ENCODE results near the gene RIPK1. TPM values are rescaled to one million over a fixed set of nuclear protein-coding genes. Genes with fewer than 3 reads are reported as not detected.

The RIPK1 gene
- total and polyA plus RNA-seq, 9 of the 15 experiments (the other 6 are each of a cell fraction or from before 2014, with no cell fraction given), result 3.8 to 24.9 (median 17.7) TPM

DNA sequence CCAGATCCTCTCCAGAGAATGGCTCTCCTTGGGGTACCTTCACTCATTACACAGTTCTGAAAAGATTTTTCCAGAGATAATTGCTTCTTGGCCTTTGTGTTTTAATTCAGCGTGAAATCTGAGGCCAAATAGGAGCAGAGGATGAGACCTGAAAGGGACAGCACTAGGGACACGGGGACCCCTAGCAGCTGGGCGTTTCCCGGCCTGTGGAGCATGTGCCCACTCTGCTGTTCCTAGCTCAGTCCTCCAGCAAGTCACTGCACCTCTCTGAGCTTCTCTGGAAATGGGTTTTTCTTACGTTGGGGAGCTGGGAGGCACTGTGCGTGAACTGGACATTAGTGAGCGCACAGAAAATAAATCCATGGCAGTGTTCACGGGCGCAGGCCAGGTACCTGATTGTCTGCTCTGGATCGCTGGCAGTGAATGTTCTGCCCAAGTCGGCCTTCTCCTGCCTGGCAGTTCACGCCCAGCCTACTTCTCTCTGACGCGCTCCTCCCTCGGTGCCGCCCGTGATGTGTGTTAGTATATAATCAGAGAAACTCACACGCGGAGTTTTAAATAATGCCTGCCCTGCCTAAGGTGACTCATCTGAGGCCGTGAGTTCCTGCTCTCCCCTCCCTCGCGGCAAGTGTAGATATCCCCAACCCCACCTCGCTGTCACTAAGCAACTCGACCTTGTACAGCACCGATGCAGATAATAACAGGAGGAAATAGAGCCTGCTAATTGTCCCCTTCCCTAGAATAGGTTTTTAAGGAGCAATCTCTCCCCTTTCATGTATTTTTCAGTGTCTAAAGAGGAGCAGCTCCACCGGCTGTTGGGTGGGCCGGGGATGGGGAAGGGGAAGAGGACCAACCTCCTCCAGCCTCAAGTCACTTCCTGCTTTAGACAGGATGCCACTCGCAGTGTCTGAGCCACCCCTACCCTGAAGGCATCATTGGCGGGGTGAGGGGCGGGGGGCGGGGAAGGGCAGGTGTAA is 91.8 kb downstream of the RIPK1 start (continued):
- TF ChIP-seq, protein P1, sequence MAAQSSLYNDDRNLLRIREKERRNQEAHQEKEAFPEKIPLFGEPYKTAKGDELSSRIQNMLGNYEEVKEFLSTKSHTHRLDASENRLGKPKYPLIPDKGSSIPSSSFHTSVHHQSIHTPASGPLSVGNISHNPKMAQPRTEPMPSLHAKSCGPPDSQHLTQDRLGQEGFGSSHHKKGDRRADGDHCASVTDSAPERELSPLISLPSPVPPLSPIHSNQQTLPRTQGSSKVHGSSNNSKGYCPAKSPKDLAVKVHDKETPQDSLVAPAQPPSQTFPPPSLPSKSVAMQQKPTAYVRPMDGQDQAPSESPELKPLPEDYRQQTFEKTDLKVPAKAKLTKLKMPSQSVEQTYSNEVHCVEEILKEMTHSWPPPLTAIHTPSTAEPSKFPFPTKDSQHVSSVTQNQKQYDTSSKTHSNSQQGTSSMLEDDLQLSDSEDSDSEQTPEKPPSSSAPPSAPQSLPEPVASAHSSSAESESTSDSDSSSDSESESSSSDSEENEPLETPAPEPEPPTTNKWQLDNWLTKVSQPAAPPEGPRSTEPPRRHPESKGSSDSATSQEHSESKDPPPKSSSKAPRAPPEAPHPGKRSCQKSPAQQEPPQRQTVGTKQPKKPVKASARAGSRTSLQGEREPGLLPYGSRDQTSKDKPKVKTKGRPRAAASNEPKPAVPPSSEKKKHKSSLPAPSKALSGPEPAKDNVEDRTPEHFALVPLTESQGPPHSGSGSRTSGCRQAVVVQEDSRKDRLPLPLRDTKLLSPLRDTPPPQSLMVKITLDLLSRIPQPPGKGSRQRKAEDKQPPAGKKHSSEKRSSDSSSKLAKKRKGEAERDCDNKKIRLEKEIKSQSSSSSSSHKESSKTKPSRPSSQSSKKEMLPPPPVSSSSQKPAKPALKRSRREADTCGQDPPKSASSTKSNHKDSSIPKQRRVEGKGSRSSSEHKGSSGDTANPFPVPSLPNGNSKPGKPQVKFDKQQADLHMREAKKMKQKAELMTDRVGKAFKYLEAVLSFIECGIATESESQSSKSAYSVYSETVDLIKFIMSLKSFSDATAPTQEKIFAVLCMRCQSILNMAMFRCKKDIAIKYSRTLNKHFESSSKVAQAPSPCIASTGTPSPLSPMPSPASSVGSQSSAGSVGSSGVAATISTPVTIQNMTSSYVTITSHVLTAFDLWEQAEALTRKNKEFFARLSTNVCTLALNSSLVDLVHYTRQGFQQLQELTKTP (IDR thresholded peaks at IDR 0.05; ENCODE audit: low read depth in 1 of 2, partially characterized antibody in 2 of 2), result peak in 1 of 2 experiments; percentile 19
- TF ChIP-seq PPARD (CRISPR knock-in tag; IDR thresholded peaks at IDR 0.05) (no peak), PTRF (tag; IDR thresholded peaks at IDR 0.05) (no peak), HEY1 (CRISPR knock-in tag; IDR thresholded peaks at IDR 0.05; ENCODE audit: borderline replicate concordance) (no peak), FIP1L1 (IDR thresholded peaks at IDR 0.05; ENCODE audit: low read depth, low read length, poor library complexity, severe bottlenecking) (no peak), KHSRP (IDR thresholded peaks at IDR 0.05) (no peak), ZBTB17 (CRISPR knock-in tag; IDR thresholded peaks at IDR 0.05) (0 out of 2 replicates have a peak, but pooled peaks have one; percentile 52), ZNF24 (IDR thresholded peaks at IDR 0.05) (no peak), SIRT6 (IDR thresholded peaks at IDR 0.05; ENCODE audit: low read depth, low read length) (no peak), MCM2 (IDR thresholded peaks at IDR 0.05; ENCODE audit: low read depth) (no peak), MYNN (IDR thresholded peaks at IDR 0.05) (peak; percentile 53; the same call in 1 of the 2 replicates), MYNN (CRISPR knock-in tag; IDR thresholded peaks at IDR 0.05) (no peak), TEAD1 (CRISPR knock-in tag; IDR thresholded peaks at IDR 0.05) (no peak), RBBP5 (IDR thresholded peaks at IDR 0.05; ENCODE audit: borderline replicate concordance, insufficient read depth, low read length, poor library complexity, severe bottlenecking) (no peak)
- TF ChIP-seq, protein P2, sequence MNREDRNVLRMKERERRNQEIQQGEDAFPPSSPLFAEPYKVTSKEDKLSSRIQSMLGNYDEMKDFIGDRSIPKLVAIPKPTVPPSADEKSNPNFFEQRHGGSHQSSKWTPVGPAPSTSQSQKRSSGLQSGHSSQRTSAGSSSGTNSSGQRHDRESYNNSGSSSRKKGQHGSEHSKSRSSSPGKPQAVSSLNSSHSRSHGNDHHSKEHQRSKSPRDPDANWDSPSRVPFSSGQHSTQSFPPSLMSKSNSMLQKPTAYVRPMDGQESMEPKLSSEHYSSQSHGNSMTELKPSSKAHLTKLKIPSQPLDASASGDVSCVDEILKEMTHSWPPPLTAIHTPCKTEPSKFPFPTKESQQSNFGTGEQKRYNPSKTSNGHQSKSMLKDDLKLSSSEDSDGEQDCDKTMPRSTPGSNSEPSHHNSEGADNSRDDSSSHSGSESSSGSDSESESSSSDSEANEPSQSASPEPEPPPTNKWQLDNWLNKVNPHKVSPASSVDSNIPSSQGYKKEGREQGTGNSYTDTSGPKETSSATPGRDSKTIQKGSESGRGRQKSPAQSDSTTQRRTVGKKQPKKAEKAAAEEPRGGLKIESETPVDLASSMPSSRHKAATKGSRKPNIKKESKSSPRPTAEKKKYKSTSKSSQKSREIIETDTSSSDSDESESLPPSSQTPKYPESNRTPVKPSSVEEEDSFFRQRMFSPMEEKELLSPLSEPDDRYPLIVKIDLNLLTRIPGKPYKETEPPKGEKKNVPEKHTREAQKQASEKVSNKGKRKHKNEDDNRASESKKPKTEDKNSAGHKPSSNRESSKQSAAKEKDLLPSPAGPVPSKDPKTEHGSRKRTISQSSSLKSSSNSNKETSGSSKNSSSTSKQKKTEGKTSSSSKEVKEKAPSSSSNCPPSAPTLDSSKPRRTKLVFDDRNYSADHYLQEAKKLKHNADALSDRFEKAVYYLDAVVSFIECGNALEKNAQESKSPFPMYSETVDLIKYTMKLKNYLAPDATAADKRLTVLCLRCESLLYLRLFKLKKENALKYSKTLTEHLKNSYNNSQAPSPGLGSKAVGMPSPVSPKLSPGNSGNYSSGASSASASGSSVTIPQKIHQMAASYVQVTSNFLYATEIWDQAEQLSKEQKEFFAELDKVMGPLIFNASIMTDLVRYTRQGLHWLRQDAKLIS (CRISPR knock-in tag; IDR thresholded peaks at IDR 0.05), result no peak
- TF ChIP-seq, protein P3, sequence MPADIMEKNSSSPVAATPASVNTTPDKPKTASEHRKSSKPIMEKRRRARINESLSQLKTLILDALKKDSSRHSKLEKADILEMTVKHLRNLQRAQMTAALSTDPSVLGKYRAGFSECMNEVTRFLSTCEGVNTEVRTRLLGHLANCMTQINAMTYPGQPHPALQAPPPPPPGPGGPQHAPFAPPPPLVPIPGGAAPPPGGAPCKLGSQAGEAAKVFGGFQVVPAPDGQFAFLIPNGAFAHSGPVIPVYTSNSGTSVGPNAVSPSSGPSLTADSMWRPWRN (IDR thresholded peaks at IDR 0.05; ENCODE audit: low read depth), result no peak
- TF ChIP-seq, protein P4, sequence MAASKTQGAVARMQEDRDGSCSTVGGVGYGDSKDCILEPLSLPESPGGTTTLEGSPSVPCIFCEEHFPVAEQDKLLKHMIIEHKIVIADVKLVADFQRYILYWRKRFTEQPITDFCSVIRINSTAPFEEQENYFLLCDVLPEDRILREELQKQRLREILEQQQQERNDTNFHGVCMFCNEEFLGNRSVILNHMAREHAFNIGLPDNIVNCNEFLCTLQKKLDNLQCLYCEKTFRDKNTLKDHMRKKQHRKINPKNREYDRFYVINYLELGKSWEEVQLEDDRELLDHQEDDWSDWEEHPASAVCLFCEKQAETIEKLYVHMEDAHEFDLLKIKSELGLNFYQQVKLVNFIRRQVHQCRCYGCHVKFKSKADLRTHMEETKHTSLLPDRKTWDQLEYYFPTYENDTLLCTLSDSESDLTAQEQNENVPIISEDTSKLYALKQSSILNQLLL (CRISPR knock-in tag; IDR thresholded peaks at IDR 0.05; ENCODE audit: borderline replicate concordance), result no peak
